Left ventricle myocardium superior (tissue), 1 donor: ENCODE data around the gene KCNT1. TPM values are rescaled to one million over a fixed set of nuclear protein-coding genes. Genes with fewer than 3 reads are reported as not detected.

Experiments used
- ATAC-seq: fragments of 200-7000 bp; cut with Tn5 transposase; one replicate; pipeline ENCODE4 v1.9.1; 2020; ENCODE audit warnings: mild to moderate bottlenecking, moderate library complexity
- DNase-seq: peaks from one replicate; pipeline ENCODE4 v3.0.0-alpha.2; 2020
- intact Hi-C: fragments of 100-400 bp; cut with micrococcal nuclease; formaldehyde crosslinking; loops from one replicate; pipeline ENCODE4 v1.11.0; 2022
- total RNA-seq: library from RNA; stranded (reverse); fragmentation: NEBNext Ultra II Directional; extraction: Animal tissue kit (Norgen Biotek cat#: 25700); gene quantifications from one replicate; pipeline ENCODE4 v1.2.1, GENCODE V29; 2021
- donor health status: DM: no; HTN: yes; CAD: no; lungs with severe emphysema.

Gene KCNT1
- total RNA-seq, 1 donor from 2014 or later: 3.1 TPM

DNA sequence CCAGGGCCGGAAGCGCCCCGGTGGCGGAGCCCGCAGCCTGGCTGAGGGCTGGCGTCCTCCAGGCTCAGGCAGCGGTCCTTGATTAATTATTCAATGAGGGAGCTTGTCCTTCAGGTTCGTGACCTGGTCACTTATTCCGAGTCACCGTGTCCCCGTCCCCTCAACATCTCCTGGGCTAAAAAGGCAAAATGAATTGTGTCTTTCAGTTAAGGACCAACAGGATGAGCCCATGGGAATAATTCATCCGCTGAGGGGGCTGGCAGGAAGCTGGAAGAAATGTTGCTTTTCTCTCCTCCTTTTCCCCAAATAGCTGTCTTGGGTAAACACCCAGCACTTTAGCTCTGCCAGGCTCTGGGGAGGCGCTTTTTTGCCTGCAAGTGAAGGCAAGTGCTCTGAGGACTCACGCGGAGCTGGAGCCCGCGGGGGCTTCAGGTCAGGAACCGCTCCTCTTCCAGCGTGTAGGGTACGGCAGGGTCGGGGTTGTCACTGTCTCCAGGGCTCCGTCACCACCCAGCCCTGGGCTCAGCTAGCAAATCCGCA lies 13.1 kb downstream of the KCNT1 start:
- intact Hi-C loops: no loop called here
- no peak for ATAC-seq
- DNase-seq: no peak

GRCh38 chr9:135716045-135716444 lies 14.1 kb downstream of the KCNT1 start:
- intact Hi-C loops: no loop called here
- DNase-seq: no peak
- no peak for ATAC-seq

GRCh38 chr9:135717410-135717809 lies 15.4 kb downstream of the KCNT1 start:
- intact Hi-C loops: no loop called here
- ATAC-seq (no peak), DNase-seq (no peak)

- intact Hi-C loops: no loop called here
- DNase-seq: no peak
- ATAC-seq: no peak
These were observed 16.6 kb downstream of the KCNT1 start for GRCh38 chr9:135718616-135719015.

DNA sequence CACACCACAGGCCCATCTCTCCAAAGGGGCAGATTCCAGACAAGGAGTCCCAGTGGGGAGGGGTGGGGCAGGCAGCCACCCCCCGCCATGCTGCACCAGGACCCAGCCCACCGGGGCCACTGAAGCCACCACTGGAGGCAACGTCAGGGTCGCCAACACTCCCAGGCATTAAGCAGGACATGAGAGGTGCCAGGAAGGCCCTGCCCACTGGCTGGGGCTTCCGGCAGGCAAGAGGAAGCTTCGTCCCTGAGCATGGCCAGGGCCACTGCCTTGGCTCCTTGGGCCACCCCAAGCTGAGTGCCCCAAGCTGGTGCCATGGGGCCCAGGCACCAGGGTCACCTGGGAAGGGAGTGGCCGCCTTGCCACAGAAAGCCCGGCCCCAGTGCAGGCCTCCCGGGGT lies 17.5 kb downstream of the KCNT1 start:
- DNase-seq (no peak), ATAC-seq (no peak)
- intact Hi-C loops: no loop called here

GRCh38 chr9:135722365-135722764 lies 20.4 kb downstream of the KCNT1 start:
- ATAC-seq (no peak), DNase-seq (no peak)
- intact Hi-C loops: no loop called here

DNA sequence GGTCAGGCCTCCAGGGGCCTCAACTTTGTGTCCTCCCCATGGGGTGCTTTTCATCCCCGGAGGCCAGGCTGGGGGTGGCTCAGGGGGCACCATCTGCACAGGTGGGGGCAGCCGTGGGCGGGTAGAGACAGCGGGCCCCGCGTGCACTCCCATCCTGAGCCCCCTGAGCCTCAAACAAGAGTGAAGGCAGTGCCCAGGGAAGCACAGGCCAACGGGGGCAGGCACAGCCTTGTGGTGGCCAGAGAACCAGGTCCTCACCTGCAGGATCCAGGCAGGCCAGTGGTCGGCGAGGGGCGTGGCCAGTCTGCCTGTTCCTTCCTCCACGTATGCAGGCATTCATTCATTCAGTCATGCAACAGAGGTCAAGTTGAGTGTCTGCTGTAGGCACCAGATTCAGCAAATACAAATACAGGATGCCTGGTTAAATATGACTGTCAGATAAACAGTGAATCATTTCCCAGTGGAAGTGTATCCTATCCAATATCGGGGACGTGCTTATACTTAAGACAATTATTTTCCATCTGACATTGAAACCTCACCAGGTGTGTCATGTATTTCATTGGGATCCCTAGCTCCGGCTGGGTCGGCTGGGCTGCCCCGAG lies 22.3 kb downstream of the KCNT1 start:
- ATAC-seq: no peak
- DNase-seq: no peak
- intact Hi-C loops: no loop called here

DNA sequence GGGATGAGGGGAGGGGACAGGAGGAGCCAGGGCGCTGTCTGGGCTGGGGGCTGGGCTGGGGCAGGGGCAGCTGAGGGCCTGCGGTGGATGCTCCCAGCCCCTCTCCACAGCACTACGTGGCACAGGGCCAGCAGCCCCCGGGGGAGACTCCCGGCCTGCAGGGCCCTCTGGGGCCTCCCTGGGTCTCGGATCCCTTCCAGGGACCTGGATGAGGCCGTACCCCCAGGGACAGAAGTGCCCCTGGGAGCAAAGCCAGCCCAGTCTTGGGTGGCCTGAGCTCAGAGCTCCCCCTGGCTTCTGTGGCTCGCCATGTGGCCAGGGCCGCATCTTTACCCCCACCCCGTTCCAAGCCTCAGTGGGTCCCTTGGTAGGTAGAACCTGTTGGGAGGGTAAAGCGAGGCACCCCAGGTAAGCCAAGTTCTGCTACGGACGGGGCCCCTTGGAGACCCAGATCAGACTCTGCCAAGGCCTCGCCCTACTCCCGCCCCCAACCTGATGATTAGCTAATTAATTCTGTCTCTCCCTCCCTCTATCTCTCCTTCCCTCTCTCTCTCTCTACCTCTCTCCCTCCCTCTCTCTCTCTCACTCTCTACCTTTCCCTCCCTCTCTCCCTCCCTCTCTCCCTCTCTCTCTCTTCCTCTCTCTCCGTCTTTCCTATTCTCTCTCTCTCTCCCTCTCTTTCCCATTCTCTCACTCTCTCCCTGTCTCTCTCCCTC lies 24.3 kb downstream of the KCNT1 start:
- no peak for DNase-seq
- no peak for ATAC-seq
- intact Hi-C loops: no loop called here

- intact Hi-C loops: no loop called here
- ATAC-seq (no peak), DNase-seq (no peak)
These were observed 25.4 kb downstream of the KCNT1 start for GRCh38 chr9:135727257-135727875.

DNA sequence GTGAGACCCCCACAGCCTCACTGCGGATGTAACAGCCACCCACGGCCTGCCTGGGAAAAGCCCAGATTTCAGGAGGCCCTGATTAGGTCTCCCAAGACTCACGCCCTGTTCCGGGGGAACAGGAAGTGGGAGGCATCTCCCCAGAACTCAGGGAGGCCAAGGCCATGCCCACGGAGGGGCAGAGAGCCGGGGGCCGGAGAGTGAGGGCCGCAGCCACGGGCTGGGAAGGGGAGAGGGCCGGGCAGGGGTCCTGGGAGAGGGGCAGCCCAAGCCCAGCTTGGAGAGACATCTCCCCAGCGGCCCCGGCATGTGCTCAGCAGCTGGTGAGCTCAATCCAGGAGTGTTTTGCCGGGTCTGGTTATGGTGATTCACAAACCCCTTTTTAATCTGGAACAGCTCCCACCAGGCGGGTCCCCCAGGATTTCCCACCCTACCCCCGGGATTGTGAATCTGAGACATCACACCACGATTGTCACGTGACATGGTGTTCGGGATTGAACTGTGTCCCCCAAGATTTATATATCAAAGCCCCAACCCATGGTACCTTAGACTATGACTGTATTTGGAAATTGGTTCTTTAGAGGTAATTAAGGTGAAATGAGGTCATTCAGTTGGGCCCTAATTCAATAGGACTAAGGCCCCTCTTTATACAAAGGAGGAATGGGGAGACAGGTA lies 26.6 kb downstream of the KCNT1 start:
- intact Hi-C loops: no loop called here
- no peak for DNase-seq
- ATAC-seq: no peak

DNA sequence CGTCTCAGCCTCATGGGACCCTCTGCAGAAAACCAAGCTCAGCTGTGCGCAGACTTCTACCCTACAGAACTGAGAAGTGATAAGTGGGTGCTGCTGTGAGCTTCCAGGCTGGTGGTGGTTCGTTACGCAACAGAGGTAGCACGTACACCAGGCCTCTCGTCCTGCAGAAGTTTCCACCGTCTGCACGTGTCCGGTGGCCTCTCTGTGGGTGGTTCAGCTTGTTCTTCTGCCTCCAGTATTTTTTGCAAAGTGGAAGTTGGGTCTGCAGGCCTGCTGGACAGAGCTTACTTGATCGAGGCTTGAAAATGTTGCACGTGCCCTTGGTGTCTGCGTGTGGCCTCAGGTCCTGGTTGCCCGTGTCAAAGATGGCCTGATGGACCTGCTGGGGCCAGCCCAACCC lies 27.5 kb downstream of the KCNT1 start:
- ATAC-seq (no peak), DNase-seq (no peak)
- intact Hi-C loops: no loop called here

GRCh38 chr9:135731454-135731853 lies 29.5 kb downstream of the KCNT1 start:
- intact Hi-C loops: no loop called here
- no peak for DNase-seq
- ATAC-seq: no peak

- ATAC-seq (no peak), DNase-seq (no peak)
- intact Hi-C loops: no loop called here
These were observed 30.7 kb downstream of the KCNT1 start for GRCh38 chr9:135732569-135733257.

GRCh38 chr9:135734616-135735144 lies 32.7 kb downstream of the KCNT1 start:
- ATAC-seq (no peak), DNase-seq (no peak)
- intact Hi-C loops: no loop called here

DNA sequence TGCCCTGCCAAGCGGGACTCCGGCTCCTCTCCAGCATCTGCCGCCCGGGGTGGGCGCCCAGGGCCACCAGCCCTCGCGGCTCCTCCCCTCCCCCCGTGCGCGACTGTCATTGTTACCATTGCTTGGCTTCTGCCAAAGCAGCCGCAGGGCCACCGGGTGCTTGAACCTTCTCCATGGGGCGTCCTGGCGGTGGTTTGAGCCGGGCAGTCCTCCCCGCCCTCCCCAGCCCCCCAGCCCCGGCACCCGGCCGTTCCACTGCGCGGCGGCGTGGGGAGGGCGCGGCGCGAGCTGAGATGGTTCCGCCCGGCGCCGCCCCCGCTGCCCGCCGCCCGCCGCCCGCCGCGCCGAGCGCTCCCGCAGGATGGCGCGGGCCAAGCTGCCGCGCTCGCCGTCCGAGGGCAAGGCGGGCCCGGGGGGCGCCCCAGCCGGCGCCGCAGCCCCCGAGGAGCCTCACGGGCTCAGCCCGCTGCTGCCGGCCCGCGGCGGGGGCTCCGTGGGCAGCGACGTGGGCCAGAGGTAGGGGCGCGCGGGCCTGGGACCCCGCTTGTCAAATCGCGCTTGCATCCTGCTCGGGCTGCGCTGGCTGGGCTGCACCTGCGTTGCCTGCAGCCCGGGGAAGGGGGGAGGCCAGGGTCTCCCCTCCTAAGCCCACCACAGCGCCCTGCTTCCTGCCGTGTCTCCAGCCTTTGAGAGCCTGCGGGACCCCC lies 34.4 kb downstream of the KCNT1 start:
- no peak for DNase-seq
- ATAC-seq: no peak
- intact Hi-C loops: no loop called here

GRCh38 chr9:135736979-135737839 lies 35.2 kb downstream of the KCNT1 start:
- intact Hi-C loops: no loop called here
- DNase-seq: no peak
- no peak for ATAC-seq

GRCh38 chr9:135737840-135738521 lies 36.0 kb downstream of the KCNT1 start:
- ATAC-seq (no peak), DNase-seq (no peak)
- intact Hi-C loops: no loop called here
